ENCODE data around the gene PAPSS1. TPM values are rescaled to one million over a fixed set of nuclear protein-coding genes. Genes with fewer than 3 reads are reported as not detected.

PAPSS1 gene
- polyA plus RNA-seq, 1 donor (not counting 4 experiments of a cell fraction or from before 2014, with no cell fraction given): 95.2 TPM

DNA sequence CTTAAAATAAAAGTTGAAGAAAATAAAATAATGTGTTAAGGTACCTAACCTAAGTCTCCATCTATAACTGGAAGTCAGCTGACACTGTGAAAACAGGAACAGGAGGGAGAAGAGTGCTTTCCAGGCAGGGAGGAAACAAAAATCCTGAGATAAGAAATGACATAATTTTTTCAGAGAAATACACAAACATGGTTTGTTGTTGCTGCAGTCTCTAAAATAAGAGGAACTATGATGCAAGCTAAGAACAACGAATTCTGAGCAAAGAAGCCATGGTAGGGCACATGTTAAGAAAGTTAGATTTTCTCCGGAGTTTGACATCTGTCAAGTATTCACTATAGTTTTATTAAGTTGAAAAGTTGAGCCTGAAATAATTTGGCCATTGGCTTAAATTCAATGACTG, 26.9 kb downstream of the PAPSS1 start:
- Histone ChIP-seq H3K4me3 (ENCODE audit: control insufficient read depth in 2 of 3, extremely low read depth in 1 of 3, insufficient read depth in 2 of 3, low read depth in 1 of 3, low read length in 3 of 3) (no peak overlapping the region), H3K4me2 (ENCODE audit: control insufficient read depth, extremely low read depth, insufficient read depth, low read depth, low read length) (no peak overlapping the region), H3K36me3 (ENCODE audit: control insufficient read depth in 2 of 2, extremely low read depth in 1 of 2, insufficient read depth in 2 of 2, low read length in 2 of 2) (peaks cover 3 to 5% of the 10 kb centered on the region in 2 experiments), H3K9ac (ENCODE audit: control insufficient read depth, extremely low read depth, insufficient read depth, low read length) (no peak overlapping the region), H3K27me3 (ENCODE audit: control insufficient read depth, extremely low read depth, insufficient read depth, low read length) (no peaks in the 10 kb centered on the region), H3K27ac (ENCODE audit: control insufficient read depth, insufficient read depth, low read length) (no peak overlapping the region), H4K20me1 (ENCODE audit: control insufficient read depth, extremely low read depth, insufficient read depth, low read length) (peaks cover 4% of the 10 kb centered on the region), H3K4me1 (ENCODE audit: control insufficient read depth, extremely low read depth, insufficient read depth, low read length) (peaks cover 13% of the 10 kb centered on the region), H2AFZ (ENCODE audit: control insufficient read depth, low read length) (no peak overlapping the region), H3K9me3 (ENCODE audit: control insufficient read depth, low read depth, low read length) (no peaks in the 10 kb centered on the region), H3K79me2 (ENCODE audit: control insufficient read depth, insufficient read depth, low read length) (peaks cover 24% of the 10 kb centered on the region), H3K9me1 (ENCODE audit: control insufficient read depth, extremely low read depth, insufficient read depth, low read length) (no peaks in the 10 kb centered on the region)
- FAIRE-seq: no peak
- dilution Hi-C loops (cut with MboI; ENCODE audit: extremely low pct_ligation_motif_present, low sequenced_read_pairs): no loop called here
- DNase-seq (ENCODE audit: low read depth, low spot score): no peak
- no peak for TF ChIP-seq EZH2 (IDR thresholded peaks at IDR 0.05; ENCODE audit: low read length)
- TF ChIP-seq, protein P1, sequence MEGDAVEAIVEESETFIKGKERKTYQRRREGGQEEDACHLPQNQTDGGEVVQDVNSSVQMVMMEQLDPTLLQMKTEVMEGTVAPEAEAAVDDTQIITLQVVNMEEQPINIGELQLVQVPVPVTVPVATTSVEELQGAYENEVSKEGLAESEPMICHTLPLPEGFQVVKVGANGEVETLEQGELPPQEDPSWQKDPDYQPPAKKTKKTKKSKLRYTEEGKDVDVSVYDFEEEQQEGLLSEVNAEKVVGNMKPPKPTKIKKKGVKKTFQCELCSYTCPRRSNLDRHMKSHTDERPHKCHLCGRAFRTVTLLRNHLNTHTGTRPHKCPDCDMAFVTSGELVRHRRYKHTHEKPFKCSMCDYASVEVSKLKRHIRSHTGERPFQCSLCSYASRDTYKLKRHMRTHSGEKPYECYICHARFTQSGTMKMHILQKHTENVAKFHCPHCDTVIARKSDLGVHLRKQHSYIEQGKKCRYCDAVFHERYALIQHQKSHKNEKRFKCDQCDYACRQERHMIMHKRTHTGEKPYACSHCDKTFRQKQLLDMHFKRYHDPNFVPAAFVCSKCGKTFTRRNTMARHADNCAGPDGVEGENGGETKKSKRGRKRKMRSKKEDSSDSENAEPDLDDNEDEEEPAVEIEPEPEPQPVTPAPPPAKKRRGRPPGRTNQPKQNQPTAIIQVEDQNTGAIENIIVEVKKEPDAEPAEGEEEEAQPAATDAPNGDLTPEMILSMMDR (optimal IDR thresholded peaks at IDR 0.05 in 1 of 3, IDR thresholded peaks at IDR 0.05 in 1 of 3, conservative IDR thresholded peaks at IDR 0.05 in 1 of 3; ENCODE audit: extremely low read depth in 1 of 3, insufficient read depth in 2 of 3, low read length in 3 of 3): no peak

DNA sequence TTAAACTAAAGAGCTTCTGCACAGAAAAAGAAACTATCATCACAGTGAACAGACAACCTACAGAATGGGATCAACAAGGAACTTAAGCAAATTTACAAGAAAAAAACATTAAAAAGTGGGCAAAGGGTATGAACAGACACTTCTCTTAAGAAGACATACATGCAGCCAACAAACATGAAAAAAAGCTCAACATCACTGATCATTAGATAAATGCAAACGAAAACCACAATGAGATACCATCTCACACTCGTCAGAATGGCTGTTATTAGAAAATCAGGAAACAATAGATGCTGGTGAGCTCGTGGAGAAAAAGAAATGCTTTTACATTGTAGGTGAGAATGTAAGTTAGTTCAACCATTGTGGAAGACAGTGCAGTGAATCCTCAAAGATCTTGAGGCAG, 27.8 kb downstream of the PAPSS1 start:
- peaks cover 22% of the 10 kb centered on the region for H3K79me2 ChIP-seq (ENCODE audit: control insufficient read depth, insufficient read depth, low read length)
- no peak overlapping the region for H3K27ac ChIP-seq (ENCODE audit: control insufficient read depth, insufficient read depth, low read length)
- peaks cover 13% of the 10 kb centered on the region for H3K4me1 ChIP-seq (ENCODE audit: control insufficient read depth, extremely low read depth, insufficient read depth, low read length)
- H3K36me3 ChIP-seq (ENCODE audit: control insufficient read depth in 2 of 2, extremely low read depth in 1 of 2, insufficient read depth in 2 of 2, low read length in 2 of 2): peaks cover 3 to 7% of the 10 kb centered on the region in 2 experiments
- FAIRE-seq (no peak), DNase-seq (ENCODE audit: low read depth, low spot score) (no peak)
- H4K20me1 ChIP-seq (ENCODE audit: control insufficient read depth, extremely low read depth, insufficient read depth, low read length): peaks cover 4% of the 10 kb centered on the region
- dilution Hi-C loops (cut with MboI; ENCODE audit: extremely low pct_ligation_motif_present, low sequenced_read_pairs): no loop called here
- no peaks in the 10 kb centered on the region for H3K9me3 ChIP-seq (ENCODE audit: control insufficient read depth, low read depth, low read length)
- H3K9me1 ChIP-seq (ENCODE audit: control insufficient read depth, extremely low read depth, insufficient read depth, low read length): no peaks in the 10 kb centered on the region
- H3K9ac ChIP-seq (ENCODE audit: control insufficient read depth, extremely low read depth, insufficient read depth, low read length): no peak overlapping the region
- TF ChIP-seq EZH2 (IDR thresholded peaks at IDR 0.05; ENCODE audit: low read length): no peak
- TF ChIP-seq, protein P1 (optimal IDR thresholded peaks at IDR 0.05 in 1 of 3, IDR thresholded peaks at IDR 0.05 in 1 of 3, conservative IDR thresholded peaks at IDR 0.05 in 1 of 3; ENCODE audit: extremely low read depth in 1 of 3, insufficient read depth in 2 of 3, low read length in 3 of 3): no peak
- no peak overlapping the region for H3K4me2 ChIP-seq (ENCODE audit: control insufficient read depth, extremely low read depth, insufficient read depth, low read depth, low read length)
- no peak overlapping the region for H2AFZ ChIP-seq (ENCODE audit: control insufficient read depth, low read length)
- H3K27me3 ChIP-seq (ENCODE audit: control insufficient read depth, extremely low read depth, insufficient read depth, low read length): no peaks in the 10 kb centered on the region
- H3K4me3 ChIP-seq (ENCODE audit: control insufficient read depth in 2 of 3, extremely low read depth in 1 of 3, insufficient read depth in 2 of 3, low read depth in 1 of 3, low read length in 3 of 3): no peak overlapping the region

Measured in keratinocyte (primary cell).